HG03342 (cell line): ENCODE results near the gene NPPA.
"Not testable (repeated sequence)": the region's sequence is repeated elsewhere in the genome, so short reads cannot be mapped to it uniquely, and the experiment has no call there.

ENCODE experiments used
- ATAC-seq: cut with Tn5 transposase; IDR thresholded peaks from one replicate; pipeline ENCODE4 v1.9.1; 2021; ENCODE audit warnings: mild to moderate bottlenecking, moderate library complexity; ENCODE audit not compliant: unreplicated experiment

NPPA gene

DNA sequence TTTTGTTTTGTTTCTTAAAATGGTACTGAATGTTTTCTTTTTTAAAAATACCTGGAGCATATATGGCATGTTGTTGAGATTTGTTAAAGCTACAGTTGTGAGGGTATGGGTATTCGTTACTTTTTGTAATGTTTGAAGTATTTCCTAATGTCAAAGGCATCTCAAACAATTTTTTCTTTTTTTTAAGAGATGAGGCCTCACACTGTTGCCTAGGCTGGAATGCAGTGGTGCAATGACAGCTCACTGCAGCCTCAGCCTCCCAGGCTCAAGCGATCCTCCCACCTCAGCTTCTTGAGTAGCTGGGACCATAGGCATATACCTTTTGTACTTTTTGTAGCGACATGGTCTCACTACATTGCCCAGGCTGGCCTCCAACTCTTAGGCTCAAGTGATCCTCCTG, 25.5 kb downstream of the NPPA start:
- no peak for ATAC-seq

DNA sequence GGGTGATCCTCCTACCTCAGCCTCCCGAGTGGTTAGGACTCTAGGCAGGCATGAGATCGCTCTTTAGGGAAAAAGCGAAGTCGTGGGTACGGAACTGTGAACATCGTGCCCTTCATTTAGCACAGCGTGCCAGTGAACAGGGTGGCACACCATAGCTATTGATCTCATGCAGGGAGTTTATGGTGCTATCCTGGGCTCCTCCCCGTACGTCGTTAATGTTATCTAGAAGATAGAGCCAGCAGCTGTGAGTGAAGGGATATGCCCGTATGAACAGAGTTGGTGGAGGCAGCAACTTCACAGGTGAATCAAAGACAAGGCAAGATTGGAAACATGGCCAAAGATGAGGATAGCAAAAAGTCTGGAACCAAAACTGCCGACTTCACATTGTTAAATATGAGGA, 30.4 kb downstream of the NPPA start:
- ATAC-seq, result no peak

- ATAC-seq, result no peak
Observed at GRCh38 chr1:11813021-11813420, 34.6 kb downstream of the NPPA start.

- no peak for ATAC-seq
Observed at GRCh38 chr1:11807133-11807532, 40.5 kb downstream of the NPPA start.

- ATAC-seq, result peak; percentile 33
Observed at GRCh38 chr1:11806307-11806936, 41.2 kb downstream of the NPPA start.

GRCh38 chr1:11805422-11806306, 41.9 kb downstream of the NPPA start, which contains the start of the genes CLCN6 and MTHFR:
Gene CLCN6, plus strand, starts transcription at chr1:11806191. Its CDS starts 72 bp downstream, at chr1:11806263.
Gene MTHFR, minus strand, starts transcription at chr1:11805964. Its CDS starts 2,848 bp downstream, at chr1:11803116.
- ATAC-seq, result peak; percentile 71

DNA sequence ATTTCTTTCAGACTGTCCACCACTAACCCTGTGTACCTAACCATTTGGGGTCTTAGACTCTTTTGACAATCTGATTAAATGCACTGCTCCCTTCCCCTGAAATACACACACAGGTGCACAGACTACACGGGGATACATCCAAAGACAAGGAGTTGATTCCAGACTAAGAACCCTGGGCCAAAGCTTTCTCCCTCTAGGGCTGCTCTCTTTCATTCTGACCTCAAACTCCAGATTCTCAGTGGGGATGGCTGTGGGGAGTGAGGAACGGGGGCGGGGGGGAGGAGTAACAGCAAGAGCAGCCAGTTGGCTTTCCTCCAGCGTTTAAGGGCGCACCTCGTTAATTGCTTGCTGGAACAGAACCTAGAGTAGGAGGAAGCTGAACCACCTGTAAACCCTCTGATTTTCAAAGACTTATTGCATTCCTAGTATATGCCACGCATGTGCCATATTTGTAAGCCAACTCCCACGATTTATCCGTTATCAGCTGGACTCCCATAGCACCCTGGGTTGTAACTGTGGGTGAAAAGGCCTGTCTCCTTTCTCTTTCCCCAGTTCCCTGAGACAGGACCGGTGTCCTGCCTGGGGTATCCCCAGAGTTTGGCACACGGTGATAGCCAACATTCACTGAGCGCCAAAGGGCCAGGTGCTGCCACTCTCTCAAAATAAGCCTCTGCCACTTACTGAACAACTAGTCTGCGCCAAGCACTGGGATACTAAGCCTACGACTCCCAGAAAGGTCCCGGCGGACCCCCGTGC, 42.7 kb downstream of the NPPA start:
- ATAC-seq, result no peak

GRCh38 chr1:11803924-11804665, 43.5 kb downstream of the NPPA start:
- ATAC-seq, result not testable (repeated sequence)

DNA sequence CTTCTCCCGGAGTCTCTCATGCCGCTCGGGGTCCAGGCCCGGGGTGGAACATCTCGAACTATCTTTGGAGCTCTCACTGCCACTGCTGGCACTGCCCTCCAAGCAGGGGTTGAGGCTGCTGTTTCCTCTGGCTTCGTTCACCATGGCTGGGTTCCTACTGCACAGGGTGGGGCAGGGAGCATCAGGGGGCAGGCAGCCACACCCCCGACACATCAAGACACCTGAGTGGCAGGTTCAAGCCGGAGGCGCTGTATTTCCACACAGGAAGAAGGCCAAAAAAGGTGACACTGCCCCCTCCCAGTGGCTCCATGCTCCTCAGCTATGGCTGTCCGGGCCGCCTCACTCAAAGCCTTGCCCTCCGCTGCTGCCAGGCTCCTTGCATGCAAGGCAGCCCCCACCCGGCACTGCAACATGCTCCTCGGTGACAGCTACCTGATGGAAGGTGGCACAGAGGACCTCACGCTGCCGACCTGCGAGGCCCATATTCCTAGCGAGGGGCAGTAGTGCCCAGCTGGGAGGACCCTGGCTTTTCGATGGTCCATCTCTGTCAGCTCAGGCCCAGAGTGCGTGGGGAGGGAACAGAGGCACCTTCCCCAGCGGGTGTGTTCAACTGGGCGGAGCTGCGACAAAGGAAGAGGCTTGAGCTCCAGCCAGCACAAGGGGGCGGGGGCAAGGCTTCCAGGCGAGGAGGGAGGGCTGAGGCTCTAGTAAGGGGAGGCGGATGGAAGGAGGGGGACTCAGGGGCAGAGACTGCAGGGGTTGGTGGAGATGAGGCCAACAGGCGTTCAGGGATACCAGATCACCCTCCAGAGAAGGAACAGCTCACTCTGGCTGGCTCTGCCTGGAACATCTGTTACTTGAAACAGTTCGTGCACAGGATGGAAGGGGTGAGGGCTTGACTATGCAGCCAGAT, 44.4 kb downstream of the NPPA start:
- ATAC-seq, result peak; percentile 23

GRCh38 chr1:11802616-11802972, 45.0 kb downstream of the NPPA start:
- ATAC-seq, result no peak

- ATAC-seq, result no peak
Observed at GRCh38 chr1:11800756-11801433, 46.7 kb downstream of the NPPA start.

GRCh38 chr1:11800391-11800755, 47.2 kb downstream of the NPPA start:
- ATAC-seq, result no peak

DNA sequence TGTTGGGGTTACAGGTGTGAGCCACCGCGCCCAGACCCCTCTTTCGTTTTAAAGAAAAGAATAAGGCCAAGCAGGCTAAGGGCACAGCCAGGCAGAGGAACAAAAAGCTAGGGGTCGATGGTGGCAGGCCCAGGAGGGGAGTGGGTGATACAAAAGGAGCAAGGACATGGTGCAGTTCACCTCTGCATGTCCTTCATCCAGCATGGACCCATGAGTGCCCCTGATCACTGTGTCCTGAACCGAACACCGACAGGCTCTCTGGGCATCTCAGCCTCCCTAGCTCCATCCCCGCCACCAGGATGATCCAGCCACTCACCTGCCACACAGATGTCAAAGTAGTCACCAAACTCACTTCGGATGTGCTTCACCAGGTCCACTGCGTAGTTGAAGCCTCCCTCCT, 47.7 kb downstream of the NPPA start:
- ATAC-seq, result no peak

DNA sequence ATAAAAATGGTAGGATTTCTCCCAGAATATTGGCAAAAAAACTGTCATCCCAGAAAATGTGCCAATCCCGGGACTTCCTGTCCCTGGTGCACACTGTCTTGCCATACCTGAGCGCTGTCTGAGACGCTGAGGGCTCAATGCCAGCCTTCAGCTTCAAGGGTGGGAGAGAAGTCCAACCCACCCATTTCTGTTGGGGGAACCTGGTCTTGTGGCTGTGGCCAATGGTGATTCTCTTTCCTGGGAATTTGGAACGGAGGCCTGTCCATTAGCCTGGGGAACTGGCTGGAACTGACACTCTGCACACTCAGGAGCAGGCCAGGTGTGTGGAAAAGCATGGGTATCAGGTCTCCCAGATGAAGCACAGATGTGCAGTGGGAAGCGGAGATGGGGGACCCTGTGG, 48.5 kb downstream of the NPPA start:
- no peak for ATAC-seq

DNA sequence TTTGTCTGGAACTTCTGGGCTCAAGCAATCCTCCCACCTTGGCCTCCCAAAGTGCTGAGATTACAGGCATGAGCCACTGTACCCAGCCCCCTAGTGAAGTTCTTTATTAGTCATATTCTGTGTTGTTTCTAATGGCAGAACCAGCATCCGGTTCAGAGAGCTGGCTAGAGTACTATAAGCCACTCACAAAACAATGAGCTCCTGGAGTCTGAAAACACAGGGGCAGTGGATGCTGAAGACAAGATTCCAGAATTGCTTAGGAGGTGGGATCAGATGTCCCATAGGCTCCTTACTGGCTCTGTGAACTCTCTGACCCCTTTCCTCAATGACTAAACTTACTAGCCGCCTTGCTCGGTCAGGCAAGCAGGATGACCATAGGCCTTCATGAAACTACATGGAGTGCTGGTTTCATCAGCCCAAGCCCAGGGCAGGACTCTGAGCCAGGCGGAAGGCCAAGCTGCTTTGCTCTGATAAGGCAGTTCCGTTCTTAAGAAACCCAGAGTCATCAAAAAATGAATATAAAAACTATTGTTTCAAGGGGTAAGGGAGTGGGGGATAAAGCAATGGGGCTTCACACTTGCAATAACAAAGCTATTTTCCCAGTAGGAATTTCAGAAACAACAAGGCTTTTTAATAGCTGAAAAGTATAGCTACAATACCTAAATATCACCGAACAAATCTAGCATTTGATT, 49.9 kb downstream of the NPPA start:
- ATAC-seq, result no peak

- no peak for ATAC-seq
Observed at GRCh38 chr1:11796036-11796828, 51.4 kb downstream of the NPPA start.
